Measurements from ENCODE around the gene ZBTB4.

The ZBTB4 gene

GRCh38 chr17:7440113-7440833, 39.2 kb downstream of the ZBTB4 start:
- DNase-seq, result no peak

GRCh38 chr17:7439462-7440112, 39.8 kb downstream of the ZBTB4 start, which contains the start of gene FGF11:
Gene FGF11 (plus strand): TSS chr17:7439512. CDS start chr17:7439621, 109 bp downstream.
- no peak for DNase-seq

GRCh38 chr17:7438656-7439460, 40.6 kb downstream of the ZBTB4 start:
- DNase-seq, result no peak

GRCh38 chr17:7437950-7438614, 41.3 kb downstream of the ZBTB4 start:
- peak; percentile 25 for DNase-seq

GRCh38 chr17:7437369-7437863, 42.0 kb downstream of the ZBTB4 start:
- DNase-seq, result no peak

GRCh38 chr17:7436556-7437368, 42.7 kb downstream of the ZBTB4 start:
- DNase-seq, result peak; percentile 61

- DNase-seq, result peak; percentile 33
Observed at GRCh38 chr17:7435676-7436555, 43.5 kb downstream of the ZBTB4 start.

GRCh38 chr17:7432296-7432695, 47.1 kb downstream of the ZBTB4 start:
- no peak for DNase-seq

GRCh38 chr17:7431231-7431630, 48.2 kb downstream of the ZBTB4 start:
- DNase-seq, result no peak

GRCh38 chr17:7429722-7430121, 49.7 kb downstream of the ZBTB4 start:
- no peak for DNase-seq

- DNase-seq, result no peak
Observed at GRCh38 chr17:7428557-7428956, 50.9 kb downstream of the ZBTB4 start, which contains the start of gene SPEM3. Gene SPEM3 (plus strand): TSS chr17:7428857. CDS start chr17:7428903, 46 bp downstream.

GRCh38 chr17:7427549-7427948, 51.9 kb downstream of the ZBTB4 start:
- DNase-seq, result no peak

GRCh38 chr17:7426896-7427489, 52.4 kb downstream of the ZBTB4 start:
- no peak for DNase-seq

GRCh38 chr17:7426203-7426863, 53.1 kb downstream of the ZBTB4 start:
- DNase-seq, result no peak

- no peak for DNase-seq
Observed at GRCh38 chr17:7425756-7426155, 53.7 kb downstream of the ZBTB4 start.

- no peak for DNase-seq
Observed at GRCh38 chr17:7425316-7425715, 54.1 kb downstream of the ZBTB4 start, which contains the start of gene SPEM2. Gene SPEM2 (plus strand): TSS chr17:7425616. CDS start chr17:7425689, 73 bp downstream.

- DNase-seq, result no peak
Observed at GRCh38 chr17:7423679-7424078, 55.8 kb downstream of the ZBTB4 start.

GRCh38 chr17:7421186-7421585, 58.2 kb downstream of the ZBTB4 start:
- DNase-seq, result no peak

GRCh38 chr17:7419819-7420610, 59.4 kb downstream of the ZBTB4 start, which contains the start of gene SPEM1:
Gene SPEM1 (plus strand): TSS chr17:7420324. CDS start chr17:7420385, 61 bp downstream.
- DNase-seq, result no peak

Data from activated gamma-delta T cell (primary cell).